Fibroblast of upper back skin (primary cell): ENCODE data around the gene ZNF281.
"Not testable (repeated sequence)": the region's sequence is repeated elsewhere in the genome, so short reads cannot be mapped to it uniquely, and the experiment has no call there.

Source experiments
- DNase-seq: peaks from one replicate; pipeline ENCODE4 v3.0.0-alpha.2; 2013

The ZNF281 gene

DNA sequence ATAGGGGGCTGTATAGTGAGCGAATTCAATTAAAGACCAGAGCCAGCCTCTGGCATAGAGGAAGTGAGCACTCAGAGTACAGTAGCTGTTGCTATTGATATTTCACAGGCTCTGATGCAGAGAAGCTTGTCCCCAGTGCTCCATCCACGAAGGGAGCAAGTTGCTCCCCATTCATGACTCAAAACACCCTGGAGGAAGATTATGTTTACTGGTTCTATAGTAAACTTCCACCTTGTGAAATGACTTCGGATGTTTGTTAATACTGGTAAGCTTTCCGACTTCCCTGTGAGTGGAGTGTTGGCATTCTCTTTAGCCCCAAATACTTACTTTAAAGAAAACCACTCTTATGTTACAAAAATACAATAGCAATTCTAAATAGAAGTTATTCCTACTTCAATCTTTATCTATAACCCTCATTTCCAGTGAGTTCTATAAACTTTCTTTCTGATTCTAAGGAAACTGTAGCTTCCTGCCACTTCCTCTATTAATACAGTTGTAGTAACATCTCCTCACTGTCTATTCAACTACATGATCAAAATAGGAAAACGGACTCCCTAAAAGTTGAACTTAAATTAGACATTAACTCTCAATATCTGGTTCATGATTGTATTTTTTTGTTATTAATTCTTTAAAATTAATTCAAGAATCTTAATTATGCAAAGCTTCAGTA, 46.4 kb downstream of the ZNF281 start:
- no peak for DNase-seq

DNA sequence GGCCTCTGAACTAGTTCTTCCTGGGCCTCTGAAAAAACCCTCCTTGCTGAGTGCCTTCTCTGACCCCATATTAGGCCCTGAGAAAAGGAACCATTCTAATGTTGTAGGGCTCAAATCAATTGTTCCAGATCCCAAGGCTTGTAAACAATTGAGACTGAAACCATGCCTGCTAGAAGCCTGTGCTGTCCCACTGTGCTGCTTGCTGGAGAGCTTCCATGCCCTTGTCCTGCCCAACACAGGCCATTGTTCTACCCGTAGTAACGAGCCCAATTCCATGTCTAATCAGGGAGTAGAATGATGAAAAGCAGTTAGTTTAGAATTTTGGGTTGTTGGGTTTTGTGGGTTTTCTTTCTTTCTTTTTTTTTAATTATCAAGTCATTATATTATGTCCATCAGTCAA, 47.4 kb downstream of the ZNF281 start:
- DNase-seq = no peak

DNA sequence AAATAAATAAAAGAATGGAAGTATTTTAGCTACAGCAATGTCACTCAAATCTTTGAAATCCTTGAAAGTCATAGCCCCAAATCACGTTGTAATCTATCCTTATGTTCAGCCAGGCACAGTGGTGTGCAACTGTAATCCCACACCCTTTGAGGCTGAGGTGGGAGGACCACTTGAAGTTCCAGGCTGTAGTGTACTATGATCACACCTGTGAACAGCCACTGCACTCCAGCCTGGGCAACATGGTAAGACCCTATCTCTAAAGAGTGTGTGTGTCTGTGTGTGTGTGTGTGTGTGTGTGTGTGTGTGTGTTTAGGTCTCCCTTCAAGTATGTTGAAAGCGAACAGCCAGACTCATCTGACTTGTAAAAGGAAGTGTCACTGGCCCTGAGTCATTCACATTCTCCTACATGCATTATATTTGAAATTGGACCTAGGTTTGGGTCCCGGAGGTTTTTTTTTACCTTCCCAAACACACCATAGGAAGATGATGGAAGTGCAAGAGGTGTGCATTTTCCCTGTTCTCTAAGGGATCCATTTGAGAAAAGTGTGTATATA, 50.1 kb downstream of the ZNF281 start:
- peak; percentile 73 for DNase-seq

DNA sequence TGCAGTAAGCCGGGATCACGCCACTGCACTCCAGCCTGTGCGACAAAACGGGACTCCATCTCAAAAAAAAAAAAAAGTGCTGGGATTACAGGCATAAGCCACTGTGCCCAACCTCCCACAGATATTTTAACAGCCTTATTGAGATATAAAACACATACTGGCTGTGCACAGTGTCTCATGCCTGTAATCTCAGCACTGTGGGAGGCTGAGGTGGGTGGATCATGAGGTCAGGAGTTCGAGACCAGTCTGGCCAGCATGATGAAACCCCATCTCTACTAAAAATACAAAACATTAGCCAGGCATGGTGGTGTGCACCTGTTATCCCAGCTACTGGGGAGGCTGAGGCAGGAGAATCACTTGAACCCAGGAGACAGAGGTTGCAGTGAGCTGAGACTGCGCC, 51.9 kb downstream of the ZNF281 start:
- DNase-seq = not testable (repeated sequence)

DNA sequence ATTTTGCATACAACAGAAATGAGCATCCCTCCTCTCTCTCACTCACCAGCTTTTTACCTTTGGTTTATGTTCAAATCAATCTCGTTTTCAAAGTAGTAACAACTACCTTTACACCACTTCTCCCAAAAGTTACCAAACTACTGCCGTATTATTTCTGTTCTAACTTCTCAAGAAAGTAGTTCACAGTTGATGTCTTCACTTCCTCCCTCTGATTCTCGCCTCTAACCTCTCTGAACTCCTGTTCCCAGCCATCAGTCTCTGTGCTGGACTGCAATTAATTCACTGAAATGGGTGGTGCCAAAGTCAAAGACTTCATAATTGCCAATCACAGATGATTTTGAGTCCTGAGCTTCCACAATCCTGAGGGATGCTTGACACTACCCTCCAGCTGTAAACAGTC, 54.0 kb downstream of the ZNF281 start:
- no peak for DNase-seq
